Right lobe of liver (tissue), 4 donors: ENCODE results near the gene RIMBP2.

ENCODE experiments used
- POLR2A ChIP-seq: fragments of 450-650 bp; IDR thresholded peaks from one replicate; pipeline ENCODE4 v1.6.1; 2017; ENCODE audit warnings: antibody characterized with exemption, mild to moderate bottlenecking
- TF ChIP-seq, protein P1 (sequence below), 4 donors: fragments of 200-600 bp in 3 of 4; fragments of 450-650 bp in 1 of 4; IDR thresholded peaks; one replicate each; pipeline versions ENCODE4 v1.5.1 to v1.8.0; 2016 to 2022; ENCODE audit warnings: antibody characterized with exemption in 4 of 4, mild to moderate bottlenecking in 2 of 4
- donor health status: DM: no; HTN: no; CAD: no.
- donor health status: DM: no; HTN: no; CAD: no.
- donor health status: DM: no; HTN: yes; CAD: no.

DNA sequence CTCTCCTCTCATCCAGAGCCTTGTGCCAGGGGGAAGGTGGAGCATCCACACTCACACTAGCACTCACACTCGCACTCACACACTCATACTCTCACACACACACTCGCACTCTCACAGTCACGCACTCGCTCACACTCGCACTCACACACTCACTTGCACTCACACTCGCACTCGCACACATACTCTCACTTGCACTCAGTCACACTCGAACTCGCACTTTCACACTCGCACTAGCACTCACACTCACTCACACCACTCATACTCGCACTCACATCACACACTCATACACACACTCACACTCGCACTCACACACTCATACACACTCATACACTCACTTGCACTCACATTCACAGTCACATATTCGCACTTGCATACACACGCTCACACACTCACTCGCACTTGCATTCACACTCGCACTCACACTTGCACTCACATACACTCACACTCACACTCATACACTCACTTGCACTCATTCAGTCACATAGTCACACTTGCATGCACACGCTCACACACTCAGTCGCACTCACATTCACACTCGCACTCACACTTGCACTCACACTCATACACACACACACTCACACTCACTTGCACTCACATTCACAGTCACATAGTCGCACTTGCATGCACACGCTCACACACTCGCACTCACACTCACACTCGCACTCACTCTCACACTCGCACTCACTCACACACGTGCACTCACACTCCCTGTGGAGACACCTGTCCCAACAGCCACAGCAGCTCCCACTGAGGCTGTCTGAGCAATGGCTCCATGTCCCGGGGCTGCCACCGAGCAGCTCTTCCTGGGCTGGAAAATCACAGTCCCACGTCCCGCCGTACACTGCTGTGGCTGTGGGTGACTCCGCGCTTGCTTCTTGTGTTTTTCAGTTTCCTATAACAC lies 12.3 kb upstream of the RIMBP2 start:
- TF ChIP-seq, protein P1, sequence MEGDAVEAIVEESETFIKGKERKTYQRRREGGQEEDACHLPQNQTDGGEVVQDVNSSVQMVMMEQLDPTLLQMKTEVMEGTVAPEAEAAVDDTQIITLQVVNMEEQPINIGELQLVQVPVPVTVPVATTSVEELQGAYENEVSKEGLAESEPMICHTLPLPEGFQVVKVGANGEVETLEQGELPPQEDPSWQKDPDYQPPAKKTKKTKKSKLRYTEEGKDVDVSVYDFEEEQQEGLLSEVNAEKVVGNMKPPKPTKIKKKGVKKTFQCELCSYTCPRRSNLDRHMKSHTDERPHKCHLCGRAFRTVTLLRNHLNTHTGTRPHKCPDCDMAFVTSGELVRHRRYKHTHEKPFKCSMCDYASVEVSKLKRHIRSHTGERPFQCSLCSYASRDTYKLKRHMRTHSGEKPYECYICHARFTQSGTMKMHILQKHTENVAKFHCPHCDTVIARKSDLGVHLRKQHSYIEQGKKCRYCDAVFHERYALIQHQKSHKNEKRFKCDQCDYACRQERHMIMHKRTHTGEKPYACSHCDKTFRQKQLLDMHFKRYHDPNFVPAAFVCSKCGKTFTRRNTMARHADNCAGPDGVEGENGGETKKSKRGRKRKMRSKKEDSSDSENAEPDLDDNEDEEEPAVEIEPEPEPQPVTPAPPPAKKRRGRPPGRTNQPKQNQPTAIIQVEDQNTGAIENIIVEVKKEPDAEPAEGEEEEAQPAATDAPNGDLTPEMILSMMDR (IDR thresholded peaks at IDR 0.05): no peak
- no peak for TF ChIP-seq POLR2A
